ENCODE measurements around the gene SEMA3E.

GRCh38 chr7:83446102-83446669 is 202.8 kb downstream of the SEMA3E start:
- TF ChIP-seq CTCF (IDR thresholded peaks at IDR 0.05; ENCODE audit: poor library complexity, severe bottlenecking) (no peak), POLR2AphosphoS5 (IDR thresholded peaks at IDR 0.05) (no peak), TAF1 (IDR thresholded peaks at IDR 0.05; ENCODE audit: low read depth) (no peak), EZH2 (IDR thresholded peaks at IDR 0.05; ENCODE audit: borderline replicate concordance, insufficient read depth, low read length, poor library complexity, severe bottlenecking) (no peak), SMC3 (conservative IDR thresholded peaks at IDR 0.05; ENCODE audit: poor library complexity) (no peak), RAD21 (conservative IDR thresholded peaks at IDR 0.05) (no peak), EP300 (conservative IDR thresholded peaks at IDR 0.05; ENCODE audit: poor library complexity, severe bottlenecking) (no peak), MXI1 (conservative IDR thresholded peaks at IDR 0.05; ENCODE audit: poor library complexity, severe bottlenecking) (no peak)
- TF ChIP-seq, protein P1, sequence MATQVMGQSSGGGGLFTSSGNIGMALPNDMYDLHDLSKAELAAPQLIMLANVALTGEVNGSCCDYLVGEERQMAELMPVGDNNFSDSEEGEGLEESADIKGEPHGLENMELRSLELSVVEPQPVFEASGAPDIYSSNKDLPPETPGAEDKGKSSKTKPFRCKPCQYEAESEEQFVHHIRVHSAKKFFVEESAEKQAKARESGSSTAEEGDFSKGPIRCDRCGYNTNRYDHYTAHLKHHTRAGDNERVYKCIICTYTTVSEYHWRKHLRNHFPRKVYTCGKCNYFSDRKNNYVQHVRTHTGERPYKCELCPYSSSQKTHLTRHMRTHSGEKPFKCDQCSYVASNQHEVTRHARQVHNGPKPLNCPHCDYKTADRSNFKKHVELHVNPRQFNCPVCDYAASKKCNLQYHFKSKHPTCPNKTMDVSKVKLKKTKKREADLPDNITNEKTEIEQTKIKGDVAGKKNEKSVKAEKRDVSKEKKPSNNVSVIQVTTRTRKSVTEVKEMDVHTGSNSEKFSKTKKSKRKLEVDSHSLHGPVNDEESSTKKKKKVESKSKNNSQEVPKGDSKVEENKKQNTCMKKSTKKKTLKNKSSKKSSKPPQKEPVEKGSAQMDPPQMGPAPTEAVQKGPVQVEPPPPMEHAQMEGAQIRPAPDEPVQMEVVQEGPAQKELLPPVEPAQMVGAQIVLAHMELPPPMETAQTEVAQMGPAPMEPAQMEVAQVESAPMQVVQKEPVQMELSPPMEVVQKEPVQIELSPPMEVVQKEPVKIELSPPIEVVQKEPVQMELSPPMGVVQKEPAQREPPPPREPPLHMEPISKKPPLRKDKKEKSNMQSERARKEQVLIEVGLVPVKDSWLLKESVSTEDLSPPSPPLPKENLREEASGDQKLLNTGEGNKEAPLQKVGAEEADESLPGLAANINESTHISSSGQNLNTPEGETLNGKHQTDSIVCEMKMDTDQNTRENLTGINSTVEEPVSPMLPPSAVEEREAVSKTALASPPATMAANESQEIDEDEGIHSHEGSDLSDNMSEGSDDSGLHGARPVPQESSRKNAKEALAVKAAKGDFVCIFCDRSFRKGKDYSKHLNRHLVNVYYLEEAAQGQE (IDR thresholded peaks at IDR 0.05; ENCODE audit: borderline replicate concordance), result no peak

Measured in neural cell (in vitro differentiated cells).